Measurements from ENCODE around the gene CCK.
"Not testable (repeated sequence)": the region's sequence is repeated elsewhere in the genome, so short reads cannot be mapped to it uniquely, and the experiment has no call there.

The CCK gene, protein sequence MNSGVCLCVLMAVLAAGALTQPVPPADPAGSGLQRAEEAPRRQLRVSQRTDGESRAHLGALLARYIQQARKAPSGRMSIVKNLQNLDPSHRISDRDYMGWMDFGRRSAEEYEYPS
- 0 reads per million in 4 donors for total RNA-seq

DNA sequence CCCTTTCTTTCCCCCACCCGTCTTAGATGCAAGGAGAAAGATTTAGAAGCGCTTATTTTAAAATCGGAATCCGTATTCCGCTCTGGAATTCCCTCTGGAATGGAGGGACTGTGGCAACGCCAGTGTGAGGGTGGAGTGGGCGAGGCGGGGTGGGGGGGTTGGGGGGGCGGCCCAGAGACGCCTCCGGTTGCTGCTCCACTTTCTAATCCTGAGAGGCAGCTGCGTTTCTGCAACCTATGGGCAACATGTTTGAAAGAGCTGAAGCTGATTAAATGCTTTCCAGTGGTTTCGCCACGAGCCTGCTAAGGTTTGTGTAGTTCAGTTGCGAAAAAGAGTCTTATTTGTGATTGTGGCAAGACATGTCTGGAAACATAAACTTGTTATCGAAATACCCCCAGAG is at the start of gene CCK:
Gene CCK, minus strand, starts transcription at position 101 of the 400 bp plus-strand sequence. CDS start 2,555 bp downstream, outside the sequence.
- no peak for DNase-seq

DNA sequence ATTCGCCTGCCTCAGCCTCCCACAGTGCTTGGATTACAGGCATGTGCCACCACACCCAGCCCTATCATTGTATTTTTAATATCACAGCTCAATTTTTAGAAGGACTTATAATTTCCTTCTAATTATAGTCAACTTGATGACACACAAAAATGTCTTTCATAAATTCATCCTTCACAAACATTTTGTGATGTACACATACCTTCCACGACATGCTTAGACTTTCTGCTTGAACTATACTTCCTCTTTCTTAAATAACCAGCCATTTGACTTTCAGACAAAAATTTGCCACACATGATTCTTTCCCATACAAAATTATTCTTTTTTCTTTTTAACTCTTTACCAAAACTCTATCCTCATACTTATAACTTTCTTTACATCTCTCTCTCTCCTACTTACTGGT is 48.4 kb upstream of the CCK start:
- no peak for DNase-seq

DNA sequence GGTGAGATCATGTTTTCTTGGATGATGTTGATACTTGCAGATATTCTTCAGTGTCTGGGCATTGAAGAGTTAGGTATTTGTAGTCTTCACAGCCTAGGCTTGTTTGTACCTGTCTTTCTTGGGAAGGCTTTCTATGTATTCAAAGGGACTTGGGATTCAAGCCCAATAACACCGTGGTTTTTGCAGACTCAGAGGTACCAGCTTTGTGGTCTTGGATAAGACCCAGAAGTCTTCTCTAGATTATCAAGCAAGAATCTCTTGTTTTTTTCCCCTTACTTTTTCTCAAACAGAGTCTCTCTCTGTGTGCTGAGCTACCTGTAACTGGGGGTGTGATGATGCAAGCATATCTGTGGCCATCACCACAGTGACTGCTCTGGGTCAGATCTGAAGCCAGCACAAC is 42.7 kb upstream of the CCK start:
- no peak for DNase-seq

DNA sequence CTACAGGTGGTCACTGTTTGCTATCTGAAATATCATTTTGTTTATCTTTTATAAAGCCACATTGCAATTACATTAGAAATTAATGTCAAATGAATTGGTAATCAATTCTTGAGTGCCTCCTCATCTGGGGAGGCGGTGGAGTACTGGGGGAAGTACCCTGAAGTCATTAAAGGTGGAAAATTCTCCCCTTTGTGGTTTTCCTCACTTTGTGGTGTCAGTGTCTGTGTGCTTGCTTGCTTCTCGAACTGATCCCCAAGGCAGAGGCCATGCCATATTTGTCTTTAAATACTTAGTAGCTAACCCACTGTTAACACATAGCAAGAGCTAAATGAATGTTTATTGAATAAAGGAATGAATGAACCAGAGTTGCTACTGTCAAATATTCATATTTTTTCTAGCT is 40.5 kb upstream of the CCK start:
- DNase-seq: no peak

DNA sequence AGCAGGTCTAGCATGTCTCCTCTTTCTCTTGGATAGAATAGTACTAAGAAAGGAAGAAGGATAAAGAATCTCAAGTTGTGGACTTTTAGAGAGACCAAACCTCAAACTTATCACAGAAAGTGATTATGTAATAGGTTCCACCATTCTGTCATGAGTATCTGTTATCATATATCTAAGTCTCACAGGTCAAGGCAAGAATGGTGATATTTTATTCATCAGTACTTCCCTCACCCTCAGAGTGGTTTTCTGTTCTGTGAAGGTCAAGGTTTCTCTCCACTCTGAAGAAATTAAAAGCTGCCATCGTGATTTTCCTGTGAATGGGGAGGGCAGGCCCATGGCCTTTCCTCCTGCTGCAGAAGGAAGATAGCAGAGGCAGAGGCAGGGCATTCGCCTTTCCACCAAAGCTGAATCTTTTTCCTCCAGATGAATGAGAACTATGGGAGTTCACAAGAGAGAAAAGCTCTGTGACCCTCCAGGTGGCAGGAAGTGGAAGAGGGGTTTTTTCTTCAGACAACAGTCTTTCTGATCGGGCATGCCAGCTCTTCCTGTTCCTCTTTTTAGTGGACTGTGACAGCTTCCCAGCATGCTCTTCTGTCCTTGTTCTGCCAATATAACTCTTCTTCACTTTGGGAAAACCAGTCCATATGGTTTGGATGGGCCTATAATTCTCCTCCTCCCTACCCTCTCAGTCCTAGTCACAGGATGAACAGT is 37.1 kb upstream of the CCK start:
- no peak for DNase-seq

DNA sequence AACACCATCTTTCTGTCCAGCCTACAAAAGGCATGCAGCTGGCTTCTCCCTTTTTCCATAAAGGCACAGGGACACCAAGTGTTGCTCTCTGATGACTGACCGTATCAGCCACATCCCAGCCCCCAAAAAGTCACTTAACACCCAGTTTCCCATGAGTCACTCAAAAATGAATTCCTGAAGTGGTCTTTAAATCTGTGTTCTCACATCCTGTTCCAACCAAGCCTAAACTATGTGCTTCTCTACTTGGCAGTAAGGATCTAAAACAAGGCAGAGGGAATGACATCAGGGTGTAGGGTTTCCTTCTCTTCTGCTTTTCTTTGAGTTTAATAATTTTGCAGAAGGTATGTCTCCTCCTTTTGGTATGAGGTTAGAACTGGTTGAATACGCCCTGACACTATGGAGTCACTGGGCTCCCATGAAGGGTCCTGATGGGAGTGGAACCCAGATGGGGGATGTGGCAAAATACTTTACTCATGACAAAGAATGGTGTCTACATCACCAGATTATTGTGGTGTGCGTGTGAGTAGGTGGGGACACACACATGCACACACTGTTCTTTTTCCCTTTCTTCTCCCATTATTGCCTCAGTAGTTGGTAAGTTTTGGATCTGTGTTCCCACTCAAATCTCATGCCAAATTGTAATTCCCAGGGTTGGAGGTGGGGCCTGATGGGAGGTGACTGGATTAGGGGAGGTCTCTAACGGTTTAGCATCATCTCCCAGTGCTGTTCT is 35.6 kb upstream of the CCK start:
- DNase-seq: no peak

DNA sequence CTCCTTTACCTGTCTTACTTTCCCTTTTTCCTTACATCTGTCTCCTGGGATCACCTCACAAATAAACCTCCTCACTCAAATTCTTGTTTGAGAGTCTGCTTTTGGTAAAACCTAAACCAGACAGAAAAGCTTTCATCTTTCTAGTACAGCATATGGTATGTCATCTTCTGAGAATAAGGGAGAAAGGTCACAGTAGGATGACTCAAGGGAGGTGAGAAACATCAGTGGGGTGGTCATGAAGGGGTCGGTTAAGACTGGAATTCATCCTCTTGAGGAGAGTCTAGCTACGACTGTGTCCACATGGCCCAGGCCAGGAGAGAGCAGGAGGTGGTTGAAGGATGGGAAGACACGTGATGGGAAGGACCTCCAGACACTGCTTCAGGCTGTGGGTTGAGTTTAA is 34.8 kb upstream of the CCK start:
- no peak for DNase-seq

DNA sequence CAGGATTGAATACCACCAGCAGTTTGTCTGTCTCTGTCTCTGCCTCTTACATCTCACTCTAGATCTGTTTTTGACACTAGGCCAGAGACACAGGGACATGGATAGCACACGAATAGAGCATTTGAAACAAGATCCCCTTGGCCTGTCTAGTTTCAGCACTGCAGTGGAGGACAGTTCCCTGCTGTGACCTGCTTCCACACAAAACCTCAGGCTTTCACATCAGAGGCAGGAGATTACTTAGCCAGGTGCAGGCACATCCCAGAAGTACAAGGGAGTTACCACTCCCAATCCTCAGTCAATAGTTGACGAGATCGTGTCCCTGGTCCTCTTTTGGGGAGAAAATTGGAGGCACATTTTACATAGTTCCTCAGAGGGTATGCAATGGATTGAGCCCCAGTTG is 34.0 kb upstream of the CCK start:
- peak in 2 of 5 donors; percentile 3 to 4 for DNase-seq

DNA sequence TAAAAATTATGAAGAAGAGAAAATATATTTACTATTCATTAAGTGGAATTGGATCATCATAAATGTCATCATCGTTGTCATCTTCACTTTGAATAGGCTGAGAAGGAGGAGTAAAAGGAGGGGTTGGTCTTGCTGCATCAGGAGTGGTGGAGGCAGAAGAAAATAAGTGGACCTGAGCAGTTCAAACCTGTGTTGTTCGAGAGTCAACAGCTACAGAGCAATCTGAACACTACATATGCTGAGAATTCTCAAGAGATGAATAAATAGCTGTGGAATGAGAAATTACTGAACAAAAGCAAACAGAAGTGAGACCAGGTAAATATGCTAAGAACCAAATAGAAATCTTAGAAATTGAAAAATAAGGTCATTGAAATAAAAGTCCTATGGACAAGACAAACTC is 32.3 kb upstream of the CCK start:
- no peak for DNase-seq

DNA sequence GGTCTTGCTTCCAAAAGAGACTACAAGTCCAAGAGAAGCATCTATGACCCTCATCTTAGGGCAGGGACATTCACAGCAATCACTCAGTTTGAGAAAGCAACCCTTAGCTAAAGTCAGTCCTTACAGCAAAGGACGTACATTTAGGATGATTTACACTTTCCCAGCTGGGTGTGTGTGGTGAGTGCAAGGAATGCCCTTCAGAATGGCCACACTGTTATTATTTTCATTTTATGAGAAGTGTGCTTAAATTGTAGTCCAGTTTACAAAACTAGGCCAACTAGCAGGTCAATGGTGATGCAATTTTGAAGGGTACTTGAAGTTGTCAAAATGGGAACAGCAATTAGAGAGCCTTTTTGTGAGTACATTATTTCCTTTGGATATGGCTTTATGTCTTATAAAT is 26.0 kb upstream of the CCK start:
- no peak for DNase-seq

DNA sequence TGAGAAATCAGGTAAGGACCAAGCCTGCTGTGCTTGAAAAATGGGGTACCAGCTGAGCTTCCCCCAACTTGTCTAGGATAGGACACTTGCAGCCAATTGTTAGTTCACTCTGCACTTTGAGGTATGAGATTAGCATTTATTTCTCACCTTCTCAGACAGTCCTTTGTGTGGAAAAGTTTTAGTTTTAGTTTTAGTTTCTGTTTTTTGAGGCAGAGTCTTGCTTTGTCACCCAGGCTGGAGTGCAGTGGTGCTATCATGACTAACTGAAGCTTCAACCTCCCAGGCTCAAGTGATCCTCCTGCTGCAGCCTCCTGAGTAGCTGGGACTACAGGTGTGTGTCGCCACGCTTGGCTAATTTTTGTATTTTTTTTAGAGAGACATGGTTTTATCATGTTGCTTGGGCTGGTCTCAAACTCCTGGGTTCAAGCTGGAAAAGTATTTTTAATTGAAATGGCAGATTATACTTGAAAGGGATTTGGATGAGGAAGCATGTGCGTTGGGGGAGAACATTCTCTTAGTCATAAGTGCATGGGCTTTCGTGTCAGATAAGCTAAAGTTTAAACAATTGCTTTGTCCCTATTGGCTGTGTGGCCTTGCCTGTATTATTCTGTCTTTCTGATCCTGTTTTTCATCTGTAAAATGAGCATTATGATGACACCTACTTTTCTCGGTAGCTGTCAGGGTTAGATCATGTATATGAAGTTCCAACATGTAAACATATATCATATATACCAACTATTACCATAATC is 25.2 kb upstream of the CCK start:
- DNase-seq: peak in 1 of 5 donors; percentile 3

DNA sequence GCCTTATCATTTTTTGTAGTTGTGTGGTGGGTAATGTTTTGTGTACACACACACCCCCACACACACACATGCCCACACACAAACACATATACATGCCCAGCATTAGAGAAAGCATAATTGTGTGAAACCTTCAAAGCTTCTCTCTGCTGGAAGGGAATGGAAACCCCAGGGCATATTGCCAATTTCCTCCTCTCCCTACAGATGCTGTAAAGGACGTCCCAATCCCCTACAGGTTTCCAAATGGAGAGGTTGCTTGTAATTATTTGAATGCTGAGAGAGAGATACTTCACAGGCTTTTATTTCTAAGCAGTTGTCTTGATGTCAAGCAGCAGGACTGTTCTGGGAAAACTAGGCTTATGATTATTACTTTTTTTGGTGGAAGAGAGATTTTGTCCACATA is 23.0 kb upstream of the CCK start:
- no peak for DNase-seq

DNA sequence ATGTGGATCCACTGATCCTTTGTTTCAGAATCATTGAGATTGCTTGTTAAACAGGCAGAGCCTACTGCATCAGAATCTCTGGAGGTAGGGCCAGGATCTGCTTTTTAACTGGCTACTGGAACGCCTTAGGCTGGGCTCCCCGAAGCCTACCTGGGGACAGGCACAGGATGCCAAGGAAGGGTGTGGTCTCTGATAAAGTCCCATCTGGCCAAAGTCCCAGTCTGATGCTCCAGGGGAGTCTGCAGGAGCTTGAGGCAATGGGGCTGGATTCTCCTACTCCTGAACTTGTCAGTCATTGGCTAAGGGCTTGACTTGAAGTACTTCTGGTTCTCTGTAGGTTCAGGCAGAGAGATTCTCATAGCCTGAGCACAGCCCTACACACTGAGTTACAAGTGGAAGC is 22.4 kb upstream of the CCK start:
- DNase-seq: no peak

DNA sequence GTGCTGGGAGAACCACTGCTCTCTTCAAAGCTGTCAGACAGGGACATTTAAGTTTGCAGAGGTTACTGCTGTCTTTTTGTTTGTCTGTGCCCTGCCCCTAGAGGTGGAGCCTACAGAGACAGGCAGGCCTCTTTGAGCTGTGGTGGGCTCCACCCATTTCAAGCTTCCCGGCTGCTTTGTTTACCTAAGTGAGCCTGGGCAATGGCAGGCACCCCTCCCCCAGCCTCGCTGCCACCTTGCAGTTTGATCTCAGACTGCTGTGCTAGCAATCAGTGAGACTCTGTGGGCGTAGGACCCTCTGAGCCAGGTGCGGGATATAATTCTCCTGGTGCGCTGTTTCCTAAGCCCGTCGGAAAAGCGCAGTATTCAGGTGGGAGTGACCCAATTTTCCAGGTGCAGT is 21.4 kb upstream of the CCK start:
- DNase-seq: not testable (repeated sequence)

DNA sequence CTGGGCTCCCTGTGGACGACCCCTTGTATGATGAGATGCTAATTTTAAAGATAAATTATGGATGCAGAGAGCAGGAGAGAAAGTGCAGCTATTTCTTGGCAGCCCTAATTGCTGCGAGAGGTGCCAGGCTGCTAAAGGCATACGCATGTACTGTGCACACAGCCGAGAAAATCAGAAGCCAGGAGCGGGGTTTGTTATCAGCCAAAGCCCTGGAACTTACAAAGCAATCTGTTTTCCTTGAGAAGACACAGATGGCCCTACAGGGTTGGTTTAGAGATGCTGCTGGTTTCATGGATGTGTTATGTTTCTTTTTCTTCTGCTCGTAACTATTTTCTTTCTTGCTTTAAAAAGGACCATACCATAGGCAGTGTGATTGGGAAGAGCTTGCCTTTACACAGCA is 11.7 kb upstream of the CCK start:
- DNase-seq: no peak

DNA sequence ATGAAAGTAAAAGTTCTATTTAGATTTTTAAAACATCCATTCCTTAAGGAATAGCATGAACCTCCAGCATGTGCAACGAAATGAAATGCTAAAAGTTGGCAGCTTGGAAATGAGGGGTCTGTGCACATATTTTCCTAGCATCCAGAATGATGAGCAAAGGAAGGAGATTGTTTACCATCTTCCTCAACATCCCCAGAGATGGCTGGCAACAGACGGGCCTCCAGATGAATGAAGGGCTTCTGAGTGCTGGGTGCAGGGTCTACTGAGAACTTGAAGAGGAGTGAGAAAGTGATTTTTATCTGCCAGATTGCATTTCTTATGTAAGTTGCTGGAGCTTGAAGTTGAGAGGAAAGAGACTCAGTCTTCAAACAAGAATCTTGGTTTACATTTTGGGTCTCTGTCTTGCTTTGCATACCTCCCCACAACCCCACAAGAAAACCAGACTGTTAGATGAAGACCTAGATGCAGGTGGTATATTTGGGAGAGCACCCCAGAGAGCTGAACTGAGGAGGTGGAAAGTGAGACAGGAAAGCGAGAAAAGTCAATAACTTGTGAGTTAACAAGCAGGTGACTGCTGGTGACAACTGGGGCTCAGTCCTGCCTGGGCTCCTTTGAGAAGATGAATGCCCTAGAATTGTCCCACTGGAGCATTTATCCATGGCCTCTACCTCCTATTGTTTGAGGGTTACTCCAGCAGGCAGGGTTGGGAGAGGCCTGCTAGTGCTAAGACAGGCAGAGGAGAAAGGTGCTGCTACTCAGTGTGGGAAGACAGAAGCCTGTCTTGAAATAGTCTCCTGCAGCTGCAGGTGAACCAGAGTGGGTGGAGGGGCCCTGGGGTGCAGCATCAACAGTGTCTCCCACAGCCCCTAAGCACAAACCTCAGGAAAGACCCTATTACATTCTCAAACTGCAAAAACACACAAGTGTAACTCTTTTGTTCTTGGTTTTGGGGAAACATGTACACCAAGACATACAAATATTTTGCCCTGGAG is 10.5 kb upstream of the CCK start:
- no peak for DNase-seq

DNA sequence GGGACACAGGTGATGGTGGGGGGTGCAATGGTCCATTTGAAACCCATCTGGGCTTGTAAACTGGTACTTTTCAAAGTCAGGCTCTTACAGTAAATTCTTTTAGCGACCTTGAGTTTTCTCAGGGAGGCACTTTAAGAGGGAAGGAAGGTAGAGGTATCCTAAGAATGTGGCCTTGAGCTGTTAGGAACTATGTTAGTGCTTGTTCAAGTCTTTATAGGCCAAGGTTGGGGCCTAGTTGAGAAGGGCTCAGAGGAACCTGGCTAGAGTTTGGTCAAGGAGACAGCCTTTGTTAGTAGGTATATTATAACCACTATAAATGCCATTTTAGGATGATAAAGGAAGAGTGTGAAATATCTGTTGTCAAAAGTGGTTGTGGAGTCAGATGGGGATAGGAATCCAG is 9.2 kb upstream of the CCK start:
- DNase-seq: no peak

DNA sequence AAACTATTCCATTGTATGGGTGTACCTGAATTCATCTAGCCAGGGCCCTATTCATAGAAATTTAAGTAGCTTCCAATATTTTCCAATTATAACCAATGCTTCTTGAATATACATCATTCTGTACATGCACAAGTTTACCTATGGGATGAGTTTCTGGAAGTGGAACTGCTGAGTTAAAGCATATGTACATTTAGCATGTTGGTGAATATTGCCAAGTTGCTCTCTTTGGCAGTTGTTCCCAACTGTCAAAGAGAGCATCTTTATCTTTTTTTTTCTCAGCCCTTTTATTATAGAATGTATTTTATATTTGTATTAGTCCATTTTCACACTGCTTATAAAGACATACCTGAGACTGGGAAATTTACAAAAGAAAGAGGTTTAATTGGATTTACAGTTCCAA is 8.3 kb upstream of the CCK start:
- no peak for DNase-seq

DNA sequence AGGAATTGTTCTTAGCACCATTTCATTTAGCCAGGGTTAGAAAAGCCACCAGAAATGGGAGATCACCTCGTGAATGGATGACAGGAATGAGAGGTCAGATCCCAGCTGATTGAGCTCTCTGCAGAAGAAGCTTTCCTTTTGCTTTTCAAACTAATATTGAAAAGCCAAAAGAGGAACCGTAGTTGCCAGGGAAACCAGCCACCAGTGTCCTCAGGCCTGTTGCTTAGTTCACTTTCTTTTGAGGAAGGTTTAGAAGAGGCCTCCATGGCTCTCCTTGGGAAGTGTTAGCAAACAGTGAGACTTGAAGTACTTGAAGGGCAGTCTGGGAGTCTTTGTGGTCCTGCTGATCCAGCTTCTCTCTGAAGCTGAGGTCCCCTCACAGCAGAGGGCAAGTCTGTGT is 7.4 kb upstream of the CCK start:
- DNase-seq: no peak

DNA sequence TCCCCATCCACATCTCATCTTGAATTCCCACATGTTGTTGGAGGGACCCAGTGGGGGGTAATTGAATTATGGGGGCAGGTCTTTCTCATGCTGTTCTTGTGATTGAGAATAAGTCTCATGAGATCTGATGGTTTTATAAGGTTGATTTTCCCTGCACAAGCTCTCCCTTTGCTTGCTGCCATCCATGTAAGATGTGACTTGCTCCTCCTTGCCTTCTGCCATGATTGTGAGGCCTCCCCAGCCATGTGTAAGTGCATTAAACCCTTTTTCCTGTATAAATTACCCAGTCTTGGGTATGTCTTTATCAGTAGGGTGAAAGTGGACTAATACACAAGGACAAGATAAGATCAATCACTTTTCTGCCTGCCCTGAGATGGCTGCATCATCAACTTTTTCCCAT is 5.8 kb upstream of the CCK start:
- no peak for DNase-seq

DNA sequence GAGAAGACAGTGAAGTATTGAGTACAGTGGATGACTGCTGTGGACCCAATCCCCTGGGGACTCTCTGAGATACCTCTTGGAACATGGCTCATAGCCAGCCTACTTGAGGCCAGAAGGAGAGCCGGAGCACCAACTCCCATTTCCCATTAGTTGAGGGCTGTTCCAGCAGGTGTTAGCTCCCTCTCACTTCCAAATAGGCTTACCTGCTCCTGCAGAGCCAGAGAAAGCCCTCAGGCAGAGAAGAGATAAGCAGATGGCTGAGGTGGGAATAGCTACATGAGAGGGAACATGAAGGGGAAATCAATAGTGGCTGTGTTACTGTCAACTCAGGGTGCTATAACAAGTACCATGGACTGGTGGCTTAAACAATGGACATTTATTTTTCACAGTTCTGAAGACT is 4.6 kb upstream of the CCK start:
- no peak for DNase-seq

DNA sequence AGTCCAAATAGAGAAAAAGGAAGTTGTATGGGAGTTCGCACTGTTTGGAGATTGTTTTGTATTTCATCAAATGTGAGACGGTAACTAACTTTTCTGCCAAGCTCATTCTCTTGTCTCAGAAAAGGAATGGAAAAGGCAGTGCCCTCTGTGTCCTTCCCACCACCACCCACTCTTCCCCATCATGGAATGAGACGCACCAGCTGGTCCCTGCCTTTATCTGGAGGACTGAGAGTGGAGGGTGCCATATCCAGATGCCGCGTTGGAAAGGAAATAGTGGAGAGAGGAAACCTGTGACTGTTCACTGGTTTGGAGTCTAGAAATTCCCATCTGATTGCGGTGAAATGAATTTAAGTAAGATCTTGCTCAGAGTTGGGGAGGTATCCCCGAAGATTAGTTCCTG is 3.7 kb upstream of the CCK start:
- no peak for DNase-seq

Measured in T-helper 1 cell (primary cell).